GM23248 (cell line): ENCODE measurements around the gene RCAN3. TPM values are rescaled to one million over a fixed set of nuclear protein-coding genes. Genes with fewer than 3 reads are reported as not detected.

Experiments used
- DNase-seq: peaks from one replicate; pipeline ENCODE4 v3.0.0-alpha.2; 2015
- H2AFZ ChIP-seq: fragments of 200-600 bp; sonication (generic); 2 replicates; pipeline ENCODE4 v1.6.1; 2016; ENCODE audit warnings: antibody characterized with exemption
- H3F3A ChIP-seq: fragments of 200-600 bp; sonication (generic); 2 replicates; pipeline ENCODE4 v1.6.1; 2016; ENCODE audit warnings: mild to moderate bottlenecking, antibody characterized with exemption, mixed run types; ENCODE audit not compliant: insufficient read depth
- H3K27ac ChIP-seq: fragments of 200-600 bp; sonication (generic); 2 replicates; pipeline ENCODE4 v1.5.1; 2016; ENCODE audit warnings: mild to moderate bottlenecking
- H3K27me3 ChIP-seq: fragments of 200-600 bp; sonication (generic); replicated peaks from 2 replicates; pipeline ENCODE4 v1.6.1; 2016; ENCODE audit warnings: mild to moderate bottlenecking; ENCODE audit not compliant: insufficient read depth
- H3K36me3 ChIP-seq: fragments of 200-600 bp; sonication (generic); 2 replicates; pipeline ENCODE4 v1.6.1; 2016; ENCODE audit warnings: low read depth, mild to moderate bottlenecking
- H3K4me1 ChIP-seq: fragments of 200-600 bp; sonication (generic); 2 replicates; pipeline ENCODE4 v1.6.1; 2016; ENCODE audit warnings: mild to moderate bottlenecking; ENCODE audit not compliant: insufficient read depth
- H3K4me2 ChIP-seq: fragments of 200-600 bp; sonication (generic); one replicate; pipeline ENCODE4 v1.6.1; 2016; ENCODE audit warnings: mild to moderate bottlenecking; ENCODE audit not compliant: unreplicated experiment
- H3K4me3 ChIP-seq: fragments of 200-600 bp; sonication (generic); 2 replicates; pipeline ENCODE4 v1.5.1; 2016; ENCODE audit warnings: mild to moderate bottlenecking
- H3K79me2 ChIP-seq: fragments of 200-600 bp; sonication (generic); 2 replicates; pipeline ENCODE4 v1.6.1; 2016; ENCODE audit warnings: mild to moderate bottlenecking; ENCODE audit not compliant: insufficient read depth
- H3K9ac ChIP-seq: fragments of 200-600 bp; sonication (generic); 2 replicates; pipeline ENCODE4 v1.6.1; 2016; ENCODE audit warnings: mild to moderate bottlenecking
- H3K9me2 ChIP-seq: fragments of 200-600 bp; sonication (generic); 2 replicates; pipeline ENCODE4 v1.6.1; 2016; ENCODE audit warnings: mixed run types, mild to moderate bottlenecking, moderate library complexity; ENCODE audit not compliant: insufficient read depth
- H3K9me3 ChIP-seq: fragments of 200-600 bp; sonication (generic); one replicate; pipeline ENCODE4 v1.6.1; 2017; ENCODE audit warnings: low read depth
- H4K20me1 ChIP-seq: fragments of 200-600 bp; sonication (generic); 2 replicates; pipeline ENCODE4 v1.6.0; 2016; ENCODE audit not compliant: insufficient read depth
- EZH2 ChIP-seq: fragments of 200-600 bp; sonication (generic); IDR thresholded peaks from 2 replicates; pipeline ENCODE4 v1.6.1; 2018; ENCODE audit warnings: antibody characterized with exemption, mild to moderate bottlenecking; ENCODE audit not compliant: insufficient read depth, poor library complexity, severe bottlenecking
- EZH2phosphoT487 ChIP-seq: fragments of 200-600 bp; sonication (generic); IDR thresholded peaks from 2 replicates; pipeline ENCODE4 v1.6.1; 2018; ENCODE audit warnings: antibody characterized with exemption, moderate library complexity, mild to moderate bottlenecking, low read depth; ENCODE audit not compliant: insufficient read depth
- WGBS, 2 experiments: methylation state at CpG; one replicate each; pipeline ENCODE4 v1.1.6; 2015 to 2017; ENCODE audit warnings: low lambda C conversion rate in 2 of 2, low coverage in 1 of 2; ENCODE audit errors: missing lambda C conversion rate in 2 of 2; 5-methylcytosine and 5-hydroxymethylcytosine counted together
- in situ Hi-C: fragments of 300-500 bp; cut with MboI; formaldehyde crosslinking; loops from 2 replicates; pipeline ENCODE4 v1.15.0; 2020
- polyA plus RNA-seq: library from polyadenylated mRNA; unstranded; fragments of >200 nt; fragmentation: Nextera tagmentation; extraction: Ambion mirVana; gene quantifications from 2 replicates; pipeline ENCODE4 v1.2.1, GENCODE V29; 2016
- total RNA-seq: library from RNA; depleted of rRNA; stranded (reverse); fragments of >200 nt; shearing (Covaris generic); gene quantifications from 2 replicates; pipeline ENCODE4 v1.2.3, GENCODE V29; 2014

Gene RCAN3
- total and polyA plus RNA-seq, 2 experiments from 2014 or later = 7.9 to 10.8 TPM

DNA sequence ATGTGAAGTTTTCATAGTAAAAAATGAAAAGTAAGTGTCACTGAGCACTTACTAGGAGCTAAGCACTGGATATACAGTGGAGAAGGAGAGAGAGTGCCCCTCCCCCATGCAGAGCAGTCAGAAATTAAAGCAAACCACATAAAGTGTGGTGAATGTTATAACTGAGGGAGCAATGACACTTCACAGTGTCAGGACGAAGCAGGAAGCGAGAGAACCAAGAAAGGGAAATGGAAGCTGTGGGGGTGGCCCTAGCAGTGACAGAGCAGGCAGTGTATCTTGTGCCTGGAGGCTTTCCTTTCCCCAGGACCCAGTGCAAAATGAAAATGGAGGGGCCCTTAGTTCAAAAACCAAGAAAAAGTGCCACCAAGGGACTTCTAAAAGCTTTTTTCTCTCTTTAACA is 21.5 kb upstream of the RCAN3 start:
- Histone ChIP-seq H2AFZ (no peak overlapping the region), H3F3A (no peaks in the 10 kb centered on the region), H3K27me3 (no peaks in the 10 kb centered on the region), H3K27ac (no peak overlapping the region), H3K79me2 (no peaks in the 10 kb centered on the region), H3K36me3 (no peaks in the 10 kb centered on the region), H3K4me1 (no peaks in the 10 kb centered on the region), H3K9me3 (no peaks in the 10 kb centered on the region), H3K4me2 (no peak overlapping the region), H3K4me3 (no peak overlapping the region), H4K20me1 (no peaks in the 10 kb centered on the region), H3K9me2 (no peaks in the 10 kb centered on the region), H3K9ac (no peak overlapping the region)
- TF ChIP-seq EZH2 (no peak), EZH2phosphoT487 (no peak)
- in situ Hi-C loops = no loop called here
- 79 to 88% methylated on average over 2 of the region's 2 CpGs for WGBS, 2 experiments
- DNase-seq = no peak

DNA sequence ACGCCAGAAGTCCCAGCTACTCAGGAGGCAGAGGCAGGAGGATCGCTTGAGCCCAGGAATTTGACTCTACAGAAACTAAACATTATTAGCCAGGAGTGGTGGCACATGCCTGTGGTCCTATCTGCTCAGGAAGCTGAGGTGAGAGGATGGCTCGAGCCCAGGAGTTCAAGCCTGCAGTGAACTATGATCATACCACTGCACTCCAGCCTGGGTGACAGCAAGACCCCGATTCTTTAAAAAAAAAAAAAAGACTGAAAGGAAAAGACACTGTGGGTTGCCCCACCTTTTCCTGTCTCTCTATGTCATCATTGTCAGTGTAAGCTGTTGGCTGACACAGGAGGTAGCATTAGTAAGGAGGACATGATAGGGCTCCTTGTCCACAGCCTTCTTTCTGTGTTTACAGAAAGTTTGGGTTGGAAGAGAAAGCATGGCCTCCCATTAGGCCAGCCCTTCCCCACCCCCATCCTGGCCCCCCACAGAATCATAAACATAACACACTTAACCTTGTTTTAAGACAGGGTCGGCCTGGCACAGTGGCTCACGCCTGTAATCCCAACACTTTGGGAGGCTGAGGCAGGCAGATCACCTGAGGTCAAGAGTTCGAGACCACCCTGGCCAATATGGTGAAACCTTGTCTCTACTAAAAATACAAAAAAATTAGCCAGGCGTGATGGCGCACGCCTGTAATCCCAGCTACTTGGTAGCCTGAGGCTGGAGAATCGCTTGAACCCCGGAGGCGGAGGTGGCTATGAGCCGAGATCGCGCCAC is 20.6 kb upstream of the RCAN3 start:
- no peaks in the 10 kb centered on the region for H3K9me2 ChIP-seq
- H3K9me3 ChIP-seq = no peaks in the 10 kb centered on the region
- no peaks in the 10 kb centered on the region for H3K4me1 ChIP-seq
- in situ Hi-C loops = no loop called here
- H3K4me2 ChIP-seq = no peak overlapping the region
- 86 to 89% methylated on average over 15 to 16 of the region's 16 CpGs for WGBS, 2 experiments
- H3K79me2 ChIP-seq = no peaks in the 10 kb centered on the region
- no peak overlapping the region for H3K4me3 ChIP-seq
- DNase-seq = no peak
- no peaks in the 10 kb centered on the region for H3K36me3 ChIP-seq
- TF ChIP-seq EZH2phosphoT487 = no peak
- no peak for TF ChIP-seq EZH2
- H3K27ac ChIP-seq = no peak overlapping the region
- H3K27me3 ChIP-seq = no peaks in the 10 kb centered on the region
- H2AFZ ChIP-seq = no peak overlapping the region
- no peak overlapping the region for H3K9ac ChIP-seq
- no peaks in the 10 kb centered on the region for H3F3A ChIP-seq
- H4K20me1 ChIP-seq = no peaks in the 10 kb centered on the region

DNA sequence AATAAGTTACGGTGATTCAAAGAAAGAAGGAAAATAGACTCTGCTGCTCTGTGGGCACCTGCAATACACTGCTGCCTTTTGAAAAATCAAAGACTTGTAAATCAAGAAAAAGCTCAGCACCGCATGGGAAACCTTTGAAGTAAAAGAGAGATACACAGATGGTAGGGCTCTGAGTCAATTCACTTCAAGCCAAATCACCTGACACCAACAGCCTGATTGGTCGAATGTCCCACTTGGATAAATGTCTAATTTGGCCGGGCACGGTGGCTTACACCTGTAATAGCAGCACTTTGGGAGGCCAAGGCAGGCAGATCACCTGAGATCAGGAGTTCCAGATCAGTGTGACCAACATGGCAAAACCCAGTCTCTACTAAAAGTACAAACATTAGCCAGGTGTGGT is 19.2 kb upstream of the RCAN3 start:
- WGBS, 2 experiments = 84 to 92% methylated on average over 5 of the region's 5 CpGs
- Histone ChIP-seq H3K4me3 (no peak overlapping the region), H3K4me2 (no peak overlapping the region), H3K36me3 (no peaks in the 10 kb centered on the region), H3K9ac (no peak overlapping the region), H3K27ac (no peak overlapping the region), H3K9me2 (no peaks in the 10 kb centered on the region), H3K4me1 (no peaks in the 10 kb centered on the region), H3K9me3 (no peaks in the 10 kb centered on the region), H3K79me2 (no peaks in the 10 kb centered on the region), H4K20me1 (no peaks in the 10 kb centered on the region), H2AFZ (no peak overlapping the region), H3K27me3 (no peaks in the 10 kb centered on the region), H3F3A (no peaks in the 10 kb centered on the region)
- no peak for TF ChIP-seq EZH2phosphoT487
- TF ChIP-seq EZH2 = no peak
- in situ Hi-C loops = no loop called here
- no peak for DNase-seq

DNA sequence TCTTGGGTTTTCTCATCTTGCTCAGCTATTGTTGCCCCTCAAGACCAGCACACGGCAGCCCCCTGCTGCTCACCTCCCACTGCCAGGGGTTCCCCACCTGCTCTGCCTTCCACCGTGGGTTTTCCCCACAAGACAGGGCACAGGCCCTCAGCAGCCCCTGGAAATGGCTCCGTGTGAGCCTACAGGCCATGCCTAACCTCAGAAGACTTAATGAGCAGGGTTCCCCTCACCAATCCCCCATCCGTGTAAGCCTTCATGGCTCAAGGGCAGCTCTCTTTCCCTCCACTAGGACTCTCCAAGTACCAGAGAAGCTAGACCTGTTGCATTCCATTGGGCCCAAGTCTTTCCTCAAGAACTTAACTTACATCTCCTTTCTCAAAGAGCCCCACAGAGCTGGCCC is 18.4 kb upstream of the RCAN3 start:
- Histone ChIP-seq H3K9ac (no peak overlapping the region), H3F3A (no peaks in the 10 kb centered on the region), H3K9me3 (no peaks in the 10 kb centered on the region), H3K79me2 (no peaks in the 10 kb centered on the region), H3K27ac (no peak overlapping the region), H4K20me1 (no peaks in the 10 kb centered on the region), H3K4me3 (no peak overlapping the region), H3K4me1 (no peaks in the 10 kb centered on the region), H3K9me2 (no peaks in the 10 kb centered on the region), H2AFZ (no peak overlapping the region), H3K4me2 (no peak overlapping the region), H3K36me3 (no peaks in the 10 kb centered on the region), H3K27me3 (no peaks in the 10 kb centered on the region)
- in situ Hi-C loops = no loop called here
- no peak for DNase-seq
- TF ChIP-seq EZH2phosphoT487 (no peak), EZH2 (no peak)
- WGBS, 2 experiments = 46 to 71% methylated on average over 4 of the region's 4 CpGs
